ENCODE results near the gene SFN.
"Not testable (repeated sequence)": the region's sequence is repeated elsewhere in the genome, so short reads cannot be mapped to it uniquely, and the experiment has no call there.

The SFN gene

DNA sequence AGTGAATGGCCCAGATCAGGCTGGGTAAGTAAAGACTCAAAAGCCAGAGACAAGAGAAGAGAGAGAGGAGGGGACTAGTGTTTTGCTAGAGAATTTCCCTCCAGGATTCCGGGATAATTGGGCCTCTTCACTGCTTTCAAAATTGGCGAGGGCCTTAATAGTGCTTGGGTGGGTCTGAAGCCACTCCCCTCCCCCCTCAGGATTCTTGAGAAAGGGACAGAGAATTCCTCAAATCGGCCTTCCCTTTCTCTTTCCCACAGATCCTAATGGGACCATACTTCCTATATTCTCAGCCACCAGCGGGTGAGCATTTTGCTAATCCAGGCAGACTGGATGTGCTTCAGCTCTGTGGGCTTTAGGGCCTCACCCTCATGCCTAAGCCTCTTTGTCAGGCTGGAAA is 11.9 kb downstream of the SFN start:
- DNase-seq = no peak

DNA sequence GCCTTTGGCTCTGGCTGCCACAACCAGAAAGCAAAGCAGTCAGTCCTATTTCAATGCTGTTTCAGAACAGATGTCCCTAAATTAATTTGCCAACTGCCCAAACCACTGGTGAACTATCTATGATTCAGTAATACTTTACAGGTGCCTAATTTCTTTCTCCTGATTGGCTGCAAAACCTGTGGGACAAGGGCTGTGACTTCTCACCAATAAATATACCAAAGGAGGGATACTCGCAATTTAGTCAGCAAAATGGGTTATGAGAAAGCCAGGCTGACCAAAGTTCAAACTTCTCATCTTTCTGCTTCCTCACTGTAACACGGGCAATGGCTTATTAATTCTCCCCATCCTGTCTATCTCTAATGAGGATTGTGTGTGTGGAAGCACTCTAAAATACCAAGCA is 14.4 kb downstream of the SFN start:
- no peak for DNase-seq

DNA sequence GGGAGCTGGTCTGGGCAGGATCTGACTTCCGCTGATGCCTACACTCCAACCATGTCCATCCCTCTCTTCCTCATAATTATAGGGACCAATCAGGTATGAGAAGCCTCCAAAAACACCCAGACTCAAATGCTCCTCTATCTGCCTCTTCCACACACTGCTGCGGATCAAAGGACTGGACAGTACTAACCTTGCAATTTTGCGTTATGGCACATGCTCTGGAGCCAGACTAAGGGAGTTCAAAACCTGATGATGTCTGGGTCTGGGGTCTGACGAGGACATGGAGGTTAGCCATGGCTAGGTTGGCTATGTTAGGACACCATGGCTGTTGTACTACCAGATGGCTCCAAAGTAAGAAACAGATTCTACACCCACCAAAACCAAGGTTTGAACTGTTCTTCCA is 16.8 kb downstream of the SFN start:
- DNase-seq = no peak

DNA sequence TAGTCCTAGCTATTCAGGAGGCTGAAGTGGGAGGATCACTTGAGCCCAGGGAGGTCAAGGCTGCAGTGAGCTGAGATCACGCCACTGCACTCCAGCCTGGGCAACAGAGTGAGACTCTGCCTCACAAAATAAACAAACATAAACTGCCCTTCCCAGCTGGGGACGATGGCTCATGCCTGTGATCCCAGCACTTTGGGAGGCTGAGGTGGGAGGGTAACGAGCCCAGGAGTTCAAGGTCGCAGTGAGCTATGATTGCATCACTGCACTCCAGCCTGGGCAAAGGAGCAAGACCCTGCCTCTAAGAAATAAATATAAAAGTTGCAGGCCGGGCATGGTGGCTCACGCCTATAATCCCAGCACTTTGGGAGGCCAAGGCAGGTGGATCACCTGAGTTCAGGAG is 18.7 kb downstream of the SFN start:
- DNase-seq = not testable (repeated sequence)

DNA sequence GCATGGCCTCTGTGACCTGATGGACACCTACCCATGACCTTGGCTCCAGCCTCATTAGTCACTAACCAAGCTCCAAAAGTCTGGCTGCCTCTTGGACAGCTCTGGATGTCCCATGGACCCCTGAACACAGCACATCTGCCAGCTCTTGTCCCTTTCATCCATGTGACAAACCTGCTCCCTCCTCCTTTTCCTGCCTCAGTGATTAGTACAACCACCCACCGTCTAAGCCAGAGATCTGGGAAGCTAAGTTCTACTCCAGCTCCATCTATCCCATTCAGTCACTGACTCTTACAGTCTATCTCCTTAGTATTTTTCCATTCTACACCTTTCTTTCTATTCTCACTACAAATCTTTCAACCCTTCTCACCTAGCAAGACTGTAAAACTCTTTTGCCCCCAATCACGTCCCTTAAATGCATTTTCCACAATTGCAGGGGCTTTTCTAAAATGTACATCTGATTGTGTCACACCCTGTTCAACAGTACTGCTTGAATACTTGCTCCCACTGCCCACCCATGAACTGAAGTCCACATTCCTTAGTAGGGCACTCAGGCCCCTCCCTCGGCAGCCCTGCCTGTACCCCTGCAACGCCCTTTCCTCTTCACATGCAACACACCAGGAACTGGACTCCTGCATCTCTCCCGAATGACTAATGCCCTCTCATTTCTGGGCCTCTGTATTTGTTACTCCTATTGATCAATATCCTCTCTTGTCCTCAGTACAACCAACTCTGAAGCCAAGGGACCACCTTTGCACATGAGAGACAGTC is 19.9 kb downstream of the SFN start:
- no peak for DNase-seq

DNA sequence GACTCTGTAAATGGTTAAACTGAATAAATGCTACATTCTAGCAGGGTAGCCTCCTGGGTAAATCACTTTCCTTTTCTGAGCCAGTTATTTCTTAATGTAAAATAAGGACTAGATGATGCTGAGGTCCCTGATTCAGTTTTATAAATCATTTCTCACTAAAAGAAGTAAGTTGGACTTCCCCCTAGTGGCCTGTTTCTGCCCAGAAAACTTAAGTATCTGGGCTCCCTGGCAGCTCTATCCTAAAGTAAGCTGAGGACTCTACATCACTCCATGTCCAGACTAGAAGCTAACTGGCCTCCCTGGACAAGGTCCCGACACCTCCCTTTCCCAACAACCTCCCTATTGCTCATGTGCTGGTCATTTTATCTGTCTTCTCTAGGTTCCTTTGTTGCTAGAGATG is 24.2 kb downstream of the SFN start:
- DNase-seq = peak; percentile 35

DNA sequence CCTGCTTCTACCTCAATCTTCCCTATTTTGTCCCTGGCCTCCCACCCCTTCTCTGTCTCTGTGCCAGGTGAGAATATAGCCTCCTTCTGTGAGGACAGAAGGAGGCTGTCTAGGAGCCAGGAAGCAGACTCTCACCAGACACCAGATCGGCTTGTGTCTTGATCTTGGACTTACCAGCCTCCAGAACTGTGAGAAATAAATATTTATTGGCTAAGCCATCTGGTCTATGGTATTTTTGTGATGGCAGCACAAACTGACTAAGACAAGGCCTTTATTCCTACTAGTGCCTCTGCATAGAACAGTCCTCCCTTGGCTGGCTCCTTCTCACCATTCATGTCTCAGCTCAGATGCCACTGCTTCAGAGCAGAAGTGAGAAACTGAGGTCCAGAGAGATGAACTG is 25.3 kb downstream of the SFN start:
- DNase-seq = no peak

DNA sequence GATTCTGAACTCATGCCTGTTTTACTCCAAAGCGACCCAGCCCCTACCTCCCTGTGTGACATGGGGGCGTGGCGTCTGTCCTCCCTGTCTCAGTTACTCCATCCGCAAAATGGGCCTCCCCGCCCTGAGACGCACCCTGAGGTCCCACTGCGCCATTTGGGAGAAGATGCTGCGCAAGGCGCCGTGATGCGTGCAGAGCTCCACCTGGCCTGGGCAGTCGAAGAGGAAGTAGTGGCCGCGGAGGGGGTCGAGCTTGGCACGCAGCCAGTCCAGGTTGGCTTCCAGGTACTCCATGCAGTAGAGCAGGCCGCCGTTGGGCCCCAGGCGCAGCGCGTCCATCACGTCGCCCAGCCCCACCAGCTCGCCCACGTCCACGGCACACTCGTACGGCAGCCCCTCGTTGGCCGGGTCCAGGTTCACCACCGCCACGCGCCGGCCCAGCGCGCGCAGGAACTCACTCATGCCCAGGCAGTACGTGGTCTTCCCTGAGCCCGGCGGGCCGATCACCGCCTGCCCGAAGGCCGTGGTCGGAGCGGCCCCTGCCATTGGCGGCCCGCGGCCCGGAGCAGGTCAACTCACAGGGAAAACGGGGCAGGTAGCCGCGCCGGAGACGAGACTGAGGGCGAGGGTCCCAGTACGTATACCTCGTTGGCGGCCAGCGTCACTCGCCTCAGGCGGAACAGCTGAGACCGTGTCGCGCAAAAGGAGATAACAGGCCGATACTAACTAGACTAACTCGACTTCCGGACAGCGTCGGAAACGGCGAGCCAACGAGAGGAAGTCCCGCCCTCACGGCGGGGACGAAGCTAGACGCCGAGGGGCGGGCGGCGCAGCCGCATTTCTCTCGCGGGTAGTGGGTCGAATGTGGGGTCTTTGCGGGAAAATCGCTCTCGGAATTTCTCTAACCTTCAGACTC is 26.9 kb downstream of the SFN start, which contains the start of gene GPN2:
Gene GPN2 (minus strand): TSS at position 733 of the 916 bp plus-strand sequence. CDS start 187 bp downstream, at position 546.
- peak; percentile 79 for DNase-seq

DNA sequence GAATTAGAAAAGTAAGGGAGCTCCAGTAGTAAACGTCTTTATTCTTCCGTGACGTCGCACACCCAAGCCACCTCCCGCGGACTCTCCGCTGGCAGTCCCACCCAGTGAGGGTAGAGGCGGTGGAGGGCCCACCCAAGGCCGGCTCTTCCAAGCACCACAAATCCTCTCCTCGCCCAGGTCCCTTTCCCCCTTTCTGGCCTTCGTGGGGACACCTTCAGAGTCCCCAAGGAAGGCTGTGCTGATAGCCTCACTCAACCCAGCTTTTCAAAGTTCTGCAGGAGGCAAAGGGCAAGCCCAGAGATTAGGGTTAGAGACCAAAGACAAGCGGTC is 27.5 kb downstream of the SFN start:
- DNase-seq = no peak

DNA sequence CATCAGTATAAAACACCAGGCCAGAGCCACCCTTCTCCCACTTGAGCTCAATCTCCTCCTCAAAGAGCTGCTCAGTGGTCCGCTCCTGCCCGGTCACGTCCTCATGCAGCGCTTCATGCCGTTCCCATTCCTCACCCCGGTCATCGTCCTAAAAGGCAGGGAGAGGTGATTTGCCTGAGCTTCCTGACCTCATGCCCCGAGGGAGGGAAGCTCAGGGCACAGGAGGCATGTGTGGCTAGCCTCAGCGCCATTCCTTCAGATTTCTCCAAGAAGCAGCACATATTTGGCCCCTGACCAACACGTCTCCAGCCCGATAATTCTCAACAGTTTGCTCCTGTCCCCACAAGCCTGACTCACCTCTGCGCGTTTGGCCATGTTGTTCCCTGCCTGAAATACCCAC is 31.3 kb downstream of the SFN start:
- DNase-seq = no peak

DNA sequence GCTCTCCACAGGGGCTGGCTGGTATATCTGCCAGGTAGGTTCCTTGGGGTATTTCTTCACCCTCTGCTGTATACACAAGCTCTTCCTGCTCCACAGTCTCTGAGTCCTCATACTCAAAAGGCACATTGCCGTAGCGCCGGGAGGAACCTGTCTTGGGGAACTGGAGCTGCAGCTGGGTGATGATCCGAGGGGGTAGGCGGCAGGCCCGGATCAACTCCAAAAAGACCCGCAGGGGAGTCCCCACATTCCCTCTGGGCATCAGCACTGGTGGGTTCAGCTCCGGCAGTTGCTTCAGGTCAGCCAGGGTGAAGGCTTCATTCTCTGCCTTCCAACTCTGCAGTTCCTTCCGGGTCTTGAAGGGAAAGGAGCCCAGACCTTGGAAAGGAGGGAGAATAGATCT is 34.4 kb downstream of the SFN start:
- DNase-seq = no peak

DNA sequence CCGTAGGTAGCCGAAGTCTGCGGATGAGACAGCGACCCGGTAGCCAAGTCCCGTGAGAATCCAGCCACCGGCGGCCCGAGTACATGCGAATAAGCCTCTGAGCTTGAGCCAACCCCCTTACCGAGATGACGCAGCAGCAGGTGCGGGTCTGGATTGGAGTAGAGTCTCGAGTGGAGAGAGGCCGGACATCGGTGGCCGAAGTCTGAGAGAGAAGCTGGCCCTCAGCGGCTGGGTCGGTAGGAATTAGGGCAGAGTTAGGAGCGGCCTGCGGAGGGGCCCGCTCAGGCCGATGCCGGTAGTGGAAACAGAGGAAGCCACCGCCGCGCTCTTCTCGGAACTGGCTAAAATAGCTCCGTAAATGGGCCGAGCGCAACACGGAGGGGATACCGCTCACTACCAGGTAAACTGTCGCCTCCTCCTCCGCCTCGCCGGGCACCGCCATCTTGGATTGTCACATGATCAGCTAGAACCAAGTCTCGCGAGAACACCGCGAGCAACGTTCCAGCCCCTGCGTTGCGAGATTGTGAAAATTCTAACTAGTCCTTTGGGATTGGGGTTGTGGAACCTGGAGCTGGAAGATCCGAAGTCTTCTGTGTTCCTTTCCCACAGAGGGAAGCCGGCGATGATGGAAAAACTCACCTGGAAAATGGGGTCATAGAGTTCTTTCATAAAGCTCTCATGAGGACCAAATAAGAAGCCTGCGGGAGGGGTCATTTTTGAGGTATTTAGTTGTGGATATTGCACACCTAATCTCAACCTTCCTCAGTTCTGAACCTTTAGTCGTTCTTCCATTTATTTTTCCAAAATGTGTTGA is 37.3 kb downstream of the SFN start, which contains the start of gene GPATCH3:
Gene GPATCH3 (minus strand): TSS at position 467 of the 814 bp plus-strand sequence. CDS start 25 bp downstream, at position 442.
- DNase-seq = peak; percentile 91

DNA sequence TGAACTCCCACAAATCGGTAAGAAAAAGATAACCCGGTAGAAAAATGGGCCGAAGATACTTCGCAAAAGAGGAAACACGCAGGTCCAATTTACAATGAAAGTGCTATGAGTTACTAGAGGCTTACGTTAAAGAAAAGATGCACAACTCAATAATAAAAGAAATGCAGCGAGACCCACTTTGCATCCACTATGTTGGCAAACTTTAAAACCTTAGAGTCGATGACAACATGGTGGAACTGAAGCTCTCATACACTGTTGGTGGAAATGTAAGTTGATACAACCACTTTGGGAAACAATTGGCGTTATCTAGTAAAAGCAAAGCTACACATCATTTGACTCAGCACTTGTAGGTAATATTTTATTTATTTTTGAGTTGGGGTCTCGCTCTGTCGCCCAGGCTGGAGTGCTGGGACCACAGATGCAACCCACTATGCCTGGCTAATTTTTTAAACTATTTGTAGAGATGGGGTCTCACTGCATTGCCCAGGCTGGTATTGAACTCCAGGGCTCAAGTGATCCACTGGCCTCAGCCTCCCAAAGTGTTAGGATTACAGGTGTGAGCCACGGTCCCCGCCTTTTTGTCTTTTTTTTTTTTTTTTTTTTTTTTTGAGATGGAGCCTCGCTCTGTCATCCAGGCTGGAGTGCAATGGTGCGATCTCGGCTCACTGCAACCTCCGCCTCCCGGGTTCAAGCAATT is 38.0 kb downstream of the SFN start:
- DNase-seq = no peak

DNA sequence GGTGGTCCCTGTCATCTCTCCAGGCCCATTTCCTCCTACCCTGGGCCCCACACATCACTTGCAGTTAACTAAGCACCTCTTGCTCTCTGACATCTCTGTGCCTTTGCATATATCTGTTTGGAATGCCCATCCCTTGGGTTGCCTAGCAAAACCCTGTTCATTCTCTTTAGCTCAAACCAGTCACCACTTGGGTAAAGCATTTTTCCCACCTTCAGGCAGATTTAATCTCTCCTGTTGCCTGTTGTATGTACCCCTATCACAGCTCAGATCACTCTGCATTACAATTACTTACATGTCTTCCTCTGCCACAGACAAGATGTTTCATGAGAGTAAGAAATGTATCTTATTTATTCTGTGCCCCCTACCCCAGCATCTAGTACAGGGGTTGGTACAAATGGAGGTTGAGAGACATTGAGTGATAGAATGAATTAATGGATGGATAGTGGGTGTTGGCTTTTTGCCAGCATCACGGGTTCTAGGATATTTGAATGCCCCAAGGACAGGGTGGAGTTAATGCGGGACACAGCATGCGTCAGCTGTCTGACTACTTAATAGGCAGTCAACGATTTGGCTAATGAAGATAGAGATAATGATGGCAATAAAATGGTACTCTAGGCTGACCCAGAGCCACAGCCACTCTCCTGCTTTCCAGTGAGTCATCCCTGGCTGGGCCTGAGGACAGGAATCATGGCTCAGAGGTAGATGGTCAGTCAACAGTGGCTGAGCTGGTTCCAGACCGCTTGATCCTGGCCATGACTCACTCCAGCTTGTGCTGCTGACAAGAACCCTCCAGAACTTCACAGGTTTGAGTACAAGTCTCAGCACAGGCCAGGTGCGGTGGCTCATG is 44.3 kb downstream of the SFN start:
- no peak for DNase-seq

DNA sequence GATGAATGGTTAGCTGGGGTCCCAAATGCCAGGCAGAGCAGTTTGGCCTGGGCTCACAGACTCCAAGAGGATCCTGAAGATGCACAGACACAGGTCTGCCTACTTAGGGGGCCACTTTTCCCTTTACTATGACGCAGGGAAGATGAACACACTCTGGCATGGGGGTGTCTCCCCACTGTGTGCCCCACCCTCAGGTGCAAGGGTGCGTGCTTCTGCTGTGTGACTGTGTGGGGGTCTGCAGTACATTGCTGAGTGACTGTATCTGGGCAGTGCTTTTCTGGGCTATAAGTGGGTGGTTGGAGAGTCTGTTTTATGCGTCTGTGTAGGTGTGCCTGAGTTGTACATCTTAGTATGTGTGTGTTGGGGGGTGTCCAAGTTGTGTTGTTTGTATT is 47.0 kb downstream of the SFN start:
- no peak for DNase-seq

DNA sequence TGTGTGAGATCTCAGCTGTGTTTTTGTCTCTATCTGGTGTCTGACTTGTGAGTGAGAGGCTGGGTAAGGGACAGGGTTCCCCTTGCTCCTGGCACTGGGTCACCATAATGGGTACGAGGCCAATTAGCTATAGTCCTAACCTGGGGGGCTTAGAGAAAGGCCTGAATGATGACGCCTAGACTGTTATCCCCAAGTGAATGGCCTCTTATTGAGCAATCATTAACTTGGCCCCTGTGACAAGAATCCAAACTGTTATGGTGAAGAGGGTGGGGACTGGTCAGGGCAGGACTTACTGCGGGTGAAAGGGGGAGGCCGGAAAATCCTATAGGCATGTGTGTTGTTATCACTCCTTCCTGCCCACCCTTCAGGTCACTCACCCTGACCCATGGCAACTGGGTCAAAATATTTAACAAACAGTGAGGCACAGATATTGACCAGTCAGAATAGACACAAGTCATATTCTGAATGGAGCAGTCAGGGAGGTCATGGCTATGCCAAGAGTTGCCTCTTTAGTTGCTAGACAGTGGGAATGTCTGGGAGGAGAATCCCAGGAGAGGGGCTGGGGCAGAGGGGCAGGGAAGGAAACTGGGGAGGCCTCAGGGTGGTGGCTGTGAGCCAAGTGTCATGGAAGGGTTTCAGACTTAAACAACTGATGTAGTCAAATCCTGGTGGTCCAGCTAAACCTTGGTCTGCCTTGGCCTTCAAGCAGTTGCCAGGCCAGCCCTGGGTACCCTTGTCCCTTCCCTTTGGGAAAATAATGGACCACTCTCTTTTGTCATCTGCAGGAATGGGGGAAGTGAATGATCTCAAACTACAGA is 47.6 kb downstream of the SFN start:
- no peak for DNase-seq

DNA sequence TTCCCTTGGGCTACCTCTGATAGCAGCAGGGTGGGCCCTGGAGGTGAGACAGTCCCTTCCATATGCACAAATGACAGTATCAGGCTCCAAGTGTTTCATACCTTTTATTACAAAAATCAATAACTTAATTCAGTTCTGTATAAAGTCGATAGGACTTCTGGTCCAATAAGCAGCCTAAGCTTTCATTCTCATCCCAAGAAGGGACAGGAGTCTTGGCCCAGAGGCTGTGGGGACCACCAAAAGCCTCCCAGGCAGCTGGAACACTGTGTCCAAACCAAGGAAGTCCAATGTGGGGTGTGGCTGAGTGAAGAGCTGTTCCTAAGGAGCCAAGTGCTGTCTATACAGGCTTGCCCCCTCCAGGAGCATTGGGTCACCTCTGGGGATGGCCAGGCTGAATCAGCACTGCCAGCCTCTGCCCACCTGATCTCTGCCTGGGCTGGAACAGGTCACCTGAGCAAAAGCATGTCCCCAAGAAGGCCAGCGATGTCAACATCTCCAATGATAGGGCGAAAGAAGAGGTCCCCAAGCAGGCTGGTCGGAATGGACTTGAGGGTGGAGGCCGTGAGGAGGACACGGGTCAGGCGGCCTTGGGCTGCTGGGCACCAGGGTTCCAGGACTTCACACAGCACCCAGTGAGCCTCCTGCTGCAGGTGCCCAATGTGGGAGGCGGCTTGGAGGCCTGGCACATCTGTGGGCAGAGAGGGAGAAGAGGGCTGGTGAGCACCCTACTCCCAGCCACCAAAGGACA is 48.6 kb downstream of the SFN start:
- DNase-seq = no peak

DNA sequence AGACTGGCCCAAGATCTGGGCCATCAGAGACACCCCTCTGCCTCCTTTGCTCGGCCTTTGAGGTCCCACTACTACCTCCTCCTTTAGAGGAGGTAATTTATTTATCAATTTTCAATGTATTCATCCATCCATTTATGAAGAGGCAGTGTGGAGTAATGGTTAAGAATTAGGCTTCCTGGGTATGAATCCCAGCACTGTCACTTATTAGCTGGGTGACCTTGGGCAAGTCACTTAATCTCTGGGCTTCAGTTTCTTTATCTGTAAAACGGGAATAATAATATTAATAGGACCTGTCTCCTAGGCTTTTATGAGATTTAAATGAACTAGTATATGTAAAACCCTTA is 49.2 kb downstream of the SFN start:
- no peak for DNase-seq

DNA sequence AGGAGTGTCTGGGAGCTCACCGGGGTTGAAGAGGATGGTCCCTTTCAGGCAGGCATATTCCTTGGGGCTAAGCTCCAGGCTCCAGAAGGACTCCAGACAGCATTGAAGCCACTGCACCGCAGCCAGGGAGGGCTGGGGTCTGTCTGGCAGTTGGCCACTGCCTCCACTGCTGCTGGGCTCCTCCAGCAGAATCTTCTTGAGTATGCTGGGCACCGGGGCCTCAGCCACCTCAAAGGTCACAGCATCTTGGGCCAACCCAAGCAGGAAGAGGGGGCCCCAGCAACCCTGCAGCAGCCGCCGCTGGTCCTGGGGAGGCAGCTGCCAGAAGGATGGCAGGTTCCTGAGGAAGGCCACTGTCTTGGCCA is 50.4 kb downstream of the SFN start:
- no peak for DNase-seq

Data from inflammatory macrophage treated with lipopolysaccharide for 4 hours (primary cell).